Keratinocyte (primary cell): Measurements from ENCODE around the gene HAAO. TPM values are rescaled to one million over a fixed set of nuclear protein-coding genes. Genes with fewer than 3 reads are reported as not detected.

Experiments used
- DNase-seq: peaks from one replicate; pipeline ENCODE4 v3.0.0-alpha.2; 2011; ENCODE audit warnings: low read depth, missing footprints, low spot score
- FAIRE-seq: peaks from 2 replicates; lab custom pipeline; 2011; peaks lifted over from hg19 to GRCh38; lab: Jason Lieb, UNC
- H2AFZ ChIP-seq: 2 replicates; pipeline ENCODE4 v1.6.0; 2012; ENCODE audit warnings: low read length, control low read depth, inconsistent platforms; ENCODE audit not compliant: control insufficient read depth
- H3K27ac ChIP-seq: 2 replicates; pipeline ENCODE4 v1.5.1; 2011; ENCODE audit warnings: low read length; ENCODE audit not compliant: control insufficient read depth, insufficient read depth
- H3K27me3 ChIP-seq: 3 replicates; pipeline ENCODE4 v1.6.0; 2011; ENCODE audit warnings: low read length; ENCODE audit not compliant: control insufficient read depth, insufficient read depth; ENCODE audit errors: extremely low read depth
- H3K36me3 ChIP-seq, 2 experiments: 2 replicates in 1 of 2; 3 replicates in 1 of 2; pipeline ENCODE4 v1.5.1; 2011; ENCODE audit warnings: low read length in 2 of 2, mild to moderate bottlenecking in 1 of 2; ENCODE audit not compliant: control insufficient read depth in 2 of 2, insufficient read depth in 2 of 2; ENCODE audit errors: extremely low read depth in 1 of 2
- H3K4me1 ChIP-seq: 3 replicates; pipeline ENCODE4 v1.5.1; 2011; ENCODE audit warnings: low read length; ENCODE audit not compliant: control insufficient read depth, insufficient read depth; ENCODE audit errors: extremely low read depth
- H3K4me2 ChIP-seq: 3 replicates; pipeline ENCODE4 v1.6.0; 2011; ENCODE audit warnings: low read depth, low read length; ENCODE audit not compliant: control insufficient read depth, insufficient read depth; ENCODE audit errors: extremely low read depth
- H3K4me3 ChIP-seq, 3 experiments: fragments of 200-600 bp in 1 of 3; sonication (generic) in 1 of 3; 2 replicates in 2 of 3; 3 replicates in 1 of 3; pipeline ENCODE4 v1.5.1; 2011 to 2016; ENCODE audit warnings: low read length in 3 of 3, mild to moderate bottlenecking in 3 of 3, control low read depth in 2 of 3, inconsistent platforms in 1 of 3, low read depth in 1 of 3, mixed read lengths in 1 of 3, mixed run types in 1 of 3, moderate library complexity in 1 of 3; ENCODE audit not compliant: control insufficient read depth in 2 of 3, insufficient read depth in 2 of 3; ENCODE audit errors: extremely low read depth in 1 of 3
- H3K79me2 ChIP-seq: 2 replicates; pipeline ENCODE4 v1.6.0; 2012; ENCODE audit warnings: low read length; ENCODE audit not compliant: control insufficient read depth, insufficient read depth
- H3K9ac ChIP-seq: 3 replicates; pipeline ENCODE4 v1.6.0; 2011; ENCODE audit warnings: low read length; ENCODE audit not compliant: control insufficient read depth, insufficient read depth; ENCODE audit errors: extremely low read depth
- H3K9me1 ChIP-seq: 3 replicates; pipeline ENCODE4 v1.6.0; 2011; ENCODE audit warnings: low read length; ENCODE audit not compliant: control insufficient read depth, insufficient read depth; ENCODE audit errors: extremely low read depth
- H3K9me3 ChIP-seq: 2 replicates; pipeline ENCODE4 v1.5.1; 2012; ENCODE audit warnings: low read depth, low read length; ENCODE audit not compliant: control insufficient read depth
- H4K20me1 ChIP-seq: 3 replicates; pipeline ENCODE4 v1.6.0; 2011; ENCODE audit warnings: low read length; ENCODE audit not compliant: control insufficient read depth, insufficient read depth; ENCODE audit errors: extremely low read depth
- CTCF ChIP-seq, 3 experiments: IDR thresholded peaks in 1 of 3; conservative IDR thresholded peaks in 1 of 3; optimal IDR thresholded peaks in 1 of 3; 2 replicates in 2 of 3; 3 replicates in 1 of 3; pipeline versions ENCODE3 to v1.5.1; 2011; ENCODE audit warnings: low read length in 3 of 3, mild to moderate bottlenecking in 3 of 3, moderate library complexity in 2 of 3, control low read depth in 1 of 3, inconsistent platforms in 1 of 3; ENCODE audit not compliant: insufficient read depth in 2 of 3; ENCODE audit errors: extremely low read depth in 1 of 3
- EZH2 ChIP-seq: IDR thresholded peaks from one replicate; pipeline ENCODE4 v1.6.1; 2012; ENCODE audit warnings: inconsistent platforms, mild to moderate bottlenecking, low read length, moderate library complexity
- dilution Hi-C: fragments of 300-500 bp; cut with MboI; formaldehyde crosslinking; loops from one replicate; pipeline ENCODE4 v1.7.0; 2020; ENCODE audit warnings: low sequenced_read_pairs; ENCODE audit not compliant: extremely low pct_ligation_motif_present
- polyA plus RNA-seq, 5 experiments: library from polyadenylated mRNA; depleted of rRNA in 3 of 5; stranded (reverse) in 3 of 5; stranded (forward) in 1 of 5; unstranded in 1 of 5; fragments of >200 nt; gene quantifications; 1 replicate in 1 of 5; 2 replicates in 3 of 5; 3 replicates in 1 of 5; pipeline versions ENCODE4 v1.2.1 to v1.2.3, GENCODE V29; 2011 to 2012; ENCODE audit warnings: missing spikeins in 2 of 5, low read depth in 1 of 5, low replicate concordance in 1 of 5

HAAO gene
- polyA plus RNA-seq, 1 donor (not counting 4 experiments of a cell fraction or from before 2014, with no cell fraction given) = 0.08 TPM

GRCh38 chr2:42804338-42804737, 12.0 kb upstream of the HAAO start:
- Histone ChIP-seq H3K4me3 (no peak overlapping the region), H3K9ac (no peak overlapping the region), H3K9me1 (no peaks in the 10 kb centered on the region), H3K9me3 (no peaks in the 10 kb centered on the region), H2AFZ (no peak overlapping the region), H3K36me3 (no peaks in the 10 kb centered on the region), H3K27ac (no peak overlapping the region), H3K4me2 (no peak overlapping the region), H3K79me2 (no peaks in the 10 kb centered on the region), H3K27me3 (no peaks in the 10 kb centered on the region), H3K4me1 (peaks cover 4% of the 10 kb centered on the region), H4K20me1 (no peaks in the 10 kb centered on the region)
- dilution Hi-C loops = no loop called here
- TF ChIP-seq EZH2 (no peak), CTCF (optimal IDR thresholded peaks at IDR 0.05 in 1 of 3, IDR thresholded peaks at IDR 0.05 in 1 of 3, conservative IDR thresholded peaks at IDR 0.05 in 1 of 3; ENCODE audit: extremely low read depth in 1 of 3, insufficient read depth in 2 of 3, low read length in 3 of 3) (no peak)
- no peak for DNase-seq
- FAIRE-seq = no peak

GRCh38 chr2:42802150-42802549, 9.8 kb upstream of the HAAO start:
- FAIRE-seq (no peak), DNase-seq (no peak)
- H3K27ac ChIP-seq = no peak overlapping the region
- no peak overlapping the region for H3K9ac ChIP-seq
- no peak overlapping the region for H3K4me2 ChIP-seq
- no peaks in the 10 kb centered on the region for H3K79me2 ChIP-seq
- no peak overlapping the region for H3K4me3 ChIP-seq
- H3K4me1 ChIP-seq = peaks cover 3% of the 10 kb centered on the region
- TF ChIP-seq EZH2 (no peak), CTCF (optimal IDR thresholded peaks at IDR 0.05 in 1 of 3, IDR thresholded peaks at IDR 0.05 in 1 of 3, conservative IDR thresholded peaks at IDR 0.05 in 1 of 3; ENCODE audit: extremely low read depth in 1 of 3, insufficient read depth in 2 of 3, low read length in 3 of 3) (peak in 1 of 3 experiments; percentile 73)
- dilution Hi-C loops = no loop called here
- no peaks in the 10 kb centered on the region for H3K27me3 ChIP-seq
- H3K36me3 ChIP-seq = no peaks in the 10 kb centered on the region
- H2AFZ ChIP-seq = no peak overlapping the region
- no peaks in the 10 kb centered on the region for H4K20me1 ChIP-seq
- no peaks in the 10 kb centered on the region for H3K9me3 ChIP-seq
- H3K9me1 ChIP-seq = no peaks in the 10 kb centered on the region
